OCI-LY1 (cell line): ENCODE measurements around the gene GLT1D1.

Source experiments
- CTCF ChIP-seq: fragments of 200-600 bp; sonication (generic), shearing (Covaris generic); IDR thresholded peaks from 2 replicates; pipeline ENCODE4 v1.5.1; 2017; ENCODE audit warnings: mild to moderate bottlenecking, antibody characterized with exemption, low read length, moderate library complexity, mixed read lengths
- EZH2 ChIP-seq: fragments of 200-600 bp; sonication (generic), shearing (Covaris generic); IDR thresholded peaks from 2 replicates; pipeline ENCODE4 v1.8.0; 2017; ENCODE audit warnings: borderline replicate concordance, mixed run types, mild to moderate bottlenecking, antibody characterized with exemption, low read length, moderate library complexity, mixed read lengths

- TF ChIP-seq CTCF: no peak
- TF ChIP-seq EZH2: no peak
Observed at GRCh38 chr12:128814411-128815261, 38.6 kb upstream of the GLT1D1 start.
